LHCN-M2 (cell line): ENCODE measurements around the gene MBD3L2B. TPM values are rescaled to one million over a fixed set of nuclear protein-coding genes. Genes with fewer than 3 reads are reported as not detected.
"Not testable (repeated sequence)": the region's sequence is repeated elsewhere in the genome, so short reads cannot be mapped to it uniquely, and the experiment has no call there.

ENCODE experiments used
- DNase-seq: peaks from one replicate; pipeline ENCODE4 v3.0.0-alpha.2; 2012; ENCODE audit warnings: low read depth
- polyA plus RNA-seq: library from polyadenylated mRNA; unstranded; fragments of >200 nt; gene quantifications from one replicate; pipeline ENCODE4 v1.2.1, GENCODE V29; 2012; ENCODE audit warnings: missing spikeins
- total RNA-seq: library from RNA; depleted of rRNA; stranded (reverse); fragments of >200 nt; gene quantifications from 2 replicates; pipeline ENCODE4 v1.2.3, GENCODE V29; 2014; rRNA removed

The MBD3L2B gene
- total RNA-seq = not detected in 2 replicates
- polyA plus RNA-seq = not detected

GRCh38 chr19:7021331-7021730 is at the start of gene MBD3L2B:
Gene MBD3L2B, minus strand, starts transcription at chr19:7021431. Its CDS starts 34 bp downstream, at chr19:7021397.
- not testable (repeated sequence) for DNase-seq

GRCh38 chr19:7069904-7070226 is 48.6 kb upstream of the MBD3L2B start:
- DNase-seq = no peak

GRCh38 chr19:7069042-7069903 is 48.0 kb upstream of the MBD3L2B start, which contains the start of gene ZNF557:
Gene ZNF557, plus strand, starts transcription at chr19:7069703. Its CDS starts 5,372 bp downstream, at chr19:7075075.
- DNase-seq = peak; percentile 94

GRCh38 chr19:7068599-7068998 is 47.4 kb upstream of the MBD3L2B start:
- no peak for DNase-seq

GRCh38 chr19:7067716-7068115 is 46.5 kb upstream of the MBD3L2B start:
- DNase-seq = peak; percentile 35

GRCh38 chr19:7067122-7067521 is 45.9 kb upstream of the MBD3L2B start:
- not testable (repeated sequence) for DNase-seq

GRCh38 chr19:7063764-7064418 is 42.7 kb upstream of the MBD3L2B start:
- no peak for DNase-seq

GRCh38 chr19:7063339-7063738 is 42.1 kb upstream of the MBD3L2B start:
- DNase-seq = no peak

- DNase-seq = not testable (repeated sequence)
These were observed 38.7 kb upstream of the MBD3L2B start for GRCh38 chr19:7059977-7060376.

- DNase-seq = not testable (repeated sequence)
These were observed 37.3 kb upstream of the MBD3L2B start, which contains the start of gene MBD3L3 for GRCh38 chr19:7058576-7058975. Gene MBD3L3, minus strand, starts transcription at chr19:7058676. Its CDS starts 71 bp downstream, at chr19:7058605.

- not testable (repeated sequence) for DNase-seq
These were observed 35.1 kb upstream of the MBD3L2B start for GRCh38 chr19:7056371-7056770.

- not testable (repeated sequence) for DNase-seq
These were observed 34.4 kb upstream of the MBD3L2B start for GRCh38 chr19:7055679-7056078.

GRCh38 chr19:7054635-7055368 is 33.6 kb upstream of the MBD3L2B start:
- DNase-seq = not testable (repeated sequence)

GRCh38 chr19:7052896-7053295 is 31.7 kb upstream of the MBD3L2B start:
- DNase-seq = not testable (repeated sequence)

GRCh38 chr19:7051421-7051820 is 30.2 kb upstream of the MBD3L2B start:
- not testable (repeated sequence) for DNase-seq

GRCh38 chr19:7049021-7049420 is 27.8 kb upstream of the MBD3L2B start, which contains the start of gene MBD3L2:
Gene MBD3L2, plus strand, starts transcription at chr19:7049321. Its CDS starts 53 bp downstream, at chr19:7049374.
- not testable (repeated sequence) for DNase-seq

- not testable (repeated sequence) for DNase-seq
These were observed 20.3 kb upstream of the MBD3L2B start for GRCh38 chr19:7041563-7041962.

GRCh38 chr19:7040079-7040478 is 18.8 kb upstream of the MBD3L2B start, which contains the start of gene MBD3L4:
Gene MBD3L4, minus strand, starts transcription at chr19:7040179. Its CDS starts 35 bp downstream, at chr19:7040144.
- DNase-seq = not testable (repeated sequence)

- DNase-seq = not testable (repeated sequence)
These were observed 9.0 kb upstream of the MBD3L2B start, which contains the start of gene MBD3L5 for GRCh38 chr19:7030278-7030677. Gene MBD3L5, plus strand, starts transcription at chr19:7030578. Its CDS starts 34 bp downstream, at chr19:7030612.

- DNase-seq = not testable (repeated sequence)
These were observed 7.6 kb upstream of the MBD3L2B start for GRCh38 chr19:7028790-7029189.

- no peak for DNase-seq
These were observed 2.4 kb downstream of the MBD3L2B start for GRCh38 chr19:7018828-7019227.
